Measurements from ENCODE around the gene MRGPRE.

GRCh38 chr11:3194016-3194816, 38.0 kb downstream of the MRGPRE start:
- no peak for TF ChIP-seq EZH2 (IDR thresholded peaks at IDR 0.05; ENCODE audit: low read length)
- TF ChIP-seq CTCF (optimal IDR thresholded peaks at IDR 0.05 in 1 of 3, IDR thresholded peaks at IDR 0.05 in 1 of 3, conservative IDR thresholded peaks at IDR 0.05 in 1 of 3; ENCODE audit: extremely low read depth in 1 of 3, insufficient read depth in 2 of 3, low read length in 3 of 3): no peak

Data from keratinocyte (primary cell).